SK-N-SH treated with all-trans-retinoic acid at 6 μM for 48 hours (cell line): ENCODE results near the gene ILK.

Experiments
- ATAC-seq: fragments of 200-7000 bp; cut with Tn5 transposase; 3 replicates; pipeline ENCODE4 v1.9.1; 2020; ENCODE audit warnings: mild to moderate bottlenecking, moderate library complexity
- ARNTL ChIP-seq: fragments of 450-650 bp; formaldehyde crosslinking; IDR thresholded peaks from 2 replicates; pipeline ENCODE4 v1.5.0; 2020; ENCODE audit warnings: low read depth, mild to moderate bottlenecking, moderate library complexity, borderline replicate concordance
- BACH2 ChIP-seq: fragments of 250-450 bp; sonication (Bioruptor Pico); IDR thresholded peaks from 2 replicates; pipeline ENCODE4 v1.9.0; 2021; ENCODE audit warnings: mild to moderate bottlenecking, borderline replicate concordance
- CSDC2 ChIP-seq: fragments of 250-450 bp; sonication (Bioruptor Pico); IDR thresholded peaks from 2 replicates; pipeline ENCODE4 v1.5.0; 2020; ENCODE audit warnings: mild to moderate bottlenecking, moderate library complexity
- CSRNP3 ChIP-seq: fragments of 250-450 bp; sonication (Bioruptor Pico); IDR thresholded peaks from 2 replicates; pipeline ENCODE4 v1.5.1; 2021; ENCODE audit warnings: mild to moderate bottlenecking, moderate library complexity
- ESRRG ChIP-seq: fragments of 250-450 bp; sonication (Bioruptor Pico); IDR thresholded peaks from 2 replicates; pipeline ENCODE4 v1.6.1; 2021; ENCODE audit warnings: mild to moderate bottlenecking
- GLIS3 ChIP-seq: fragments of 250-450 bp; sonication (Bioruptor Pico); IDR thresholded peaks from 2 replicates; pipeline ENCODE4 v1.5.0; 2020; ENCODE audit warnings: mild to moderate bottlenecking, moderate library complexity
- ISL1 ChIP-seq: fragments of 250-450 bp; sonication (Bioruptor Pico); IDR thresholded peaks from 2 replicates; pipeline ENCODE4 v2.1.2; 2022; ENCODE audit warnings: mild to moderate bottlenecking, moderate library complexity
- OSR1 ChIP-seq: fragments of 250-450 bp; sonication (Bioruptor Pico); IDR thresholded peaks from 2 replicates; pipeline ENCODE4 v1.8.0; 2022; ENCODE audit warnings: moderate library complexity, mild to moderate bottlenecking, inconsistent platforms
- PATZ1 ChIP-seq: fragments of 250-450 bp; sonication (Bioruptor Pico); IDR thresholded peaks from 2 replicates; pipeline ENCODE4 v1.8.0; 2020; ENCODE audit warnings: mild to moderate bottlenecking, moderate library complexity, borderline replicate concordance
- POU6F1 ChIP-seq: fragments of 250-450 bp; sonication (Bioruptor Pico); IDR thresholded peaks from 2 replicates; pipeline ENCODE4 v1.8.0; 2021; ENCODE audit warnings: low read depth, mild to moderate bottlenecking, moderate library complexity, borderline replicate concordance
- PPARA ChIP-seq: fragments of 250-450 bp; sonication (Bioruptor Pico); IDR thresholded peaks from 2 replicates; pipeline ENCODE4 v1.5.0; 2020; ENCODE audit warnings: mild to moderate bottlenecking, borderline replicate concordance
- RARB ChIP-seq: fragments of 250-450 bp; sonication (Bioruptor Pico); IDR thresholded peaks from 2 replicates; pipeline ENCODE4 v1.8.0; 2021; ENCODE audit warnings: mild to moderate bottlenecking, moderate library complexity
- SNAI2 ChIP-seq: fragments of 250-450 bp; sonication (Bioruptor Pico); IDR thresholded peaks from 2 replicates; pipeline ENCODE4 v1.5.0; 2020; ENCODE audit warnings: mild to moderate bottlenecking, moderate library complexity
- TCF4 ChIP-seq: fragments of 250-450 bp; sonication (Bioruptor Pico); IDR thresholded peaks from 2 replicates; pipeline ENCODE4 v1.8.0; 2021; ENCODE audit warnings: mild to moderate bottlenecking, moderate library complexity, borderline replicate concordance
- TOX ChIP-seq: fragments of 250-450 bp; sonication (Bioruptor Pico); IDR thresholded peaks from 2 replicates; pipeline ENCODE4 v1.8.0; 2021; ENCODE audit warnings: mild to moderate bottlenecking, moderate library complexity, borderline replicate concordance
- TSHZ2 ChIP-seq: fragments of 250-450 bp; sonication (Bioruptor Pico); IDR thresholded peaks from 2 replicates; pipeline ENCODE4 v1.5.0; 2020; ENCODE audit warnings: mild to moderate bottlenecking, moderate library complexity
- ZC3H10 ChIP-seq: fragments of 250-450 bp; sonication (Bioruptor Pico); IDR thresholded peaks from 2 replicates; pipeline ENCODE4 v1.5.1; 2021; ENCODE audit warnings: mild to moderate bottlenecking, moderate library complexity
- ZFP3 ChIP-seq: fragments of 250-450 bp; sonication (Bioruptor Pico); IDR thresholded peaks from 2 replicates; pipeline ENCODE4 v1.5.0; 2020; ENCODE audit warnings: mild to moderate bottlenecking, moderate library complexity
- ZFP30 ChIP-seq: fragments of 450-650 bp; formaldehyde crosslinking; IDR thresholded peaks from 2 replicates; pipeline ENCODE4 v1.5.0; 2022; ENCODE audit warnings: mild to moderate bottlenecking, moderate library complexity
- ZNF8 ChIP-seq: fragments of 450-650 bp; formaldehyde crosslinking; IDR thresholded peaks from 2 replicates; pipeline ENCODE4 v1.5.0; 2020; ENCODE audit warnings: mild to moderate bottlenecking, moderate library complexity

ILK gene

GRCh38 chr11:6565325-6565724 lies 38.2 kb upstream of the ILK start:
- no peak for ATAC-seq
- TF ChIP-seq ZC3H10 (CRISPR knock-in tag) (no peak), CSRNP3 (no peak), ZNF8 (no peak)

- no peak for ATAC-seq
- no peak for TF ChIP-seq OSR1 (CRISPR knock-in tag)
- no peak for TF ChIP-seq ZC3H10 (CRISPR knock-in tag)
- no peak for TF ChIP-seq ZFP3 (CRISPR knock-in tag)
- no peak for TF ChIP-seq TSHZ2 (CRISPR knock-in tag)
- TF ChIP-seq ZFP30, result no peak
- no peak for TF ChIP-seq GLIS3
- no peak for TF ChIP-seq CSDC2 (CRISPR knock-in tag)
- TF ChIP-seq SNAI2 (CRISPR knock-in tag), result no peak
- no peak for TF ChIP-seq ARNTL (CRISPR knock-in tag)
- TF ChIP-seq ZNF8, result no peak
- TF ChIP-seq RARB (CRISPR knock-in tag), result no peak
- no peak for TF ChIP-seq TOX
- TF ChIP-seq BACH2 (CRISPR knock-in tag), result no peak
- no peak for TF ChIP-seq POU6F1 (CRISPR knock-in tag)
- no peak for TF ChIP-seq TCF4 (CRISPR knock-in tag)
Observed at GRCh38 chr11:6565988-6566703, 37.4 kb upstream of the ILK start.

GRCh38 chr11:6566704-6567370 lies 36.7 kb upstream of the ILK start:
- TF ChIP-seq ESRRG (CRISPR knock-in tag) (no peak), PATZ1 (CRISPR knock-in tag) (no peak), POU6F1 (CRISPR knock-in tag) (no peak)
- no peak for ATAC-seq

GRCh38 chr11:6567371-6567745 lies 36.2 kb upstream of the ILK start:
- TF ChIP-seq POU6F1 (CRISPR knock-in tag) (no peak), TOX (no peak), BACH2 (CRISPR knock-in tag) (no peak), ZFP3 (CRISPR knock-in tag) (no peak), PPARA (CRISPR knock-in tag) (no peak), ZFP30 (no peak), ESRRG (CRISPR knock-in tag) (no peak), PATZ1 (CRISPR knock-in tag) (no peak), RARB (CRISPR knock-in tag) (no peak), ZNF8 (no peak), ISL1 (no peak)
- ATAC-seq, result no peak
